ENCODE measurements around the gene SMARCAL1. TPM values are rescaled to one million over a fixed set of nuclear protein-coding genes. Genes with fewer than 3 reads are reported as not detected.

Gene SMARCAL1
- total RNA-seq, 4 donors from 2014 or later, result 13.5 to 28.2 (median 20.6) TPM

- no peak for DNase-seq (ENCODE audit: low spot score in 2 of 2)
- Histone ChIP-seq H3K4me1 (peaks cover 18% of the 10 kb centered on the region), H3K27me3 (peaks cover 87% of the 10 kb centered on the region), H3K9me3 (no peaks in the 10 kb centered on the region), H3K36me3 (no peaks in the 10 kb centered on the region), H3K4me3 (no peak overlapping the region), H3K27ac (no peak overlapping the region)
- 62% methylated on average over 11 of the region's 18 CpGs for WGBS
- TF ChIP-seq, protein P1, sequence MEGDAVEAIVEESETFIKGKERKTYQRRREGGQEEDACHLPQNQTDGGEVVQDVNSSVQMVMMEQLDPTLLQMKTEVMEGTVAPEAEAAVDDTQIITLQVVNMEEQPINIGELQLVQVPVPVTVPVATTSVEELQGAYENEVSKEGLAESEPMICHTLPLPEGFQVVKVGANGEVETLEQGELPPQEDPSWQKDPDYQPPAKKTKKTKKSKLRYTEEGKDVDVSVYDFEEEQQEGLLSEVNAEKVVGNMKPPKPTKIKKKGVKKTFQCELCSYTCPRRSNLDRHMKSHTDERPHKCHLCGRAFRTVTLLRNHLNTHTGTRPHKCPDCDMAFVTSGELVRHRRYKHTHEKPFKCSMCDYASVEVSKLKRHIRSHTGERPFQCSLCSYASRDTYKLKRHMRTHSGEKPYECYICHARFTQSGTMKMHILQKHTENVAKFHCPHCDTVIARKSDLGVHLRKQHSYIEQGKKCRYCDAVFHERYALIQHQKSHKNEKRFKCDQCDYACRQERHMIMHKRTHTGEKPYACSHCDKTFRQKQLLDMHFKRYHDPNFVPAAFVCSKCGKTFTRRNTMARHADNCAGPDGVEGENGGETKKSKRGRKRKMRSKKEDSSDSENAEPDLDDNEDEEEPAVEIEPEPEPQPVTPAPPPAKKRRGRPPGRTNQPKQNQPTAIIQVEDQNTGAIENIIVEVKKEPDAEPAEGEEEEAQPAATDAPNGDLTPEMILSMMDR (IDR thresholded peaks at IDR 0.05), result no peak
- no peak for TF ChIP-seq EP300 (IDR thresholded peaks at IDR 0.05)
- TF ChIP-seq POLR2A (IDR thresholded peaks at IDR 0.05), result no peak
- TF ChIP-seq POLR2AphosphoS5 (IDR thresholded peaks at IDR 0.05), result no peak
These were observed 42.5 kb upstream of the SMARCAL1 start for GRCh38 chr2:216369821-216370220.

- WGBS, result under 1% methylated on average over 23 of the region's 53 CpGs
- peaks cover 18% of the 10 kb centered on the region for H3K4me1 ChIP-seq
- H3K4me3 ChIP-seq, result peak overlapping the region; percentile 22
- no peaks in the 10 kb centered on the region for H3K9me3 ChIP-seq
- H3K36me3 ChIP-seq, result no peaks in the 10 kb centered on the region
- TF ChIP-seq, protein P1 (IDR thresholded peaks at IDR 0.05), result no peak
- TF ChIP-seq EP300 (IDR thresholded peaks at IDR 0.05) (no peak), POLR2AphosphoS5 (IDR thresholded peaks at IDR 0.05) (no peak), POLR2A (IDR thresholded peaks at IDR 0.05) (no peak)
- DNase-seq (ENCODE audit: low spot score in 2 of 2), result no peak
- peaks cover 85% of the 10 kb centered on the region for H3K27me3 ChIP-seq
- H3K27ac ChIP-seq, result no peak overlapping the region
These were observed 41.1 kb upstream of the SMARCAL1 start for GRCh38 chr2:216370961-216371712.

DNA sequence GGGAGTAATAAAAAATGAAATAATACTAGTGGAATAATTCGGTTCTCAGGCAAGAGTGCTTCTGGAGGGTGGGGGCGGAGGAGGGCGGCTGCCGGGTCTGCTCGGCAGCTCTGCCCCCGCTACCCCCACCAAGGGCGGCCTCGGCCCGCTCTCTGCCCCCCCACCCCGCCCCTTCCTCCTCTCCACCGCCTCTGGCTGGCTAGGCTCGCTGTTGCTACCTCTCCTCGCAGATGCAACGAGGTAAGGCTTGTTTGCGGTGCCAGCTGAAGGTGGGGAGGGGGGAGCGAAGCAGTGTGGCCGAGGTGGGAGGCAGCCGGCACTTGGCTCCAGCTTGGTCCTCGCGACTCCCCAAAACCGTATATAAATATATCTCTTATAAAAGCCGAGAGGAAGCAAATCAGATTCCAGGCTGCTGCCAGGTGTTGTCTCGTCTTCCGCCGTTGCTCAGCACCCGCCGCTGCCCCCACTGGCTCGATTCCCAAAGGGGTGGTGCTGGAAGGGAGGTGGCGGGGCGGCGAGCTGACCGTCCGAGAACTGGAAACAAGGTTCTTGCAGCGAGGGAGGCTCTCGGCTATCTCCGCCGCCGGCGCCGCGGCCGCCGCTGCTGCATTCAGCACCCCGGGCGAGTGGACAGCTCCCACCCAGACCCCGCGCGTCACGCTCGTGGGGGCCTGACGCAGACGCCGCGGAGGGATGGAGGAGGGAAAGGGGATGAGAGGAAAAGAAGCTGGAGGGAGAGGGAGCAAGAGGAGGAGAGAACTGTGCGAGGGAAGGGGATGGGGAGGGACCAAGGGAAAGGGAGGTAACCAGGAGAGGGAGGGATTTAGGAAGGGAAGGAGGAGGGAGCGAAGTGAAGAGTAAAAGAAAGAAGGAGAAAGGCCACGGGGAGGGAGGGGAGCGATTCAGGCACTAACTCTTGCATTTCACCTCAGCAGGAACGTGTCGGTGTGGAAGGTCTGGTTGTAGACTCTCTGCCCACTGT, 40.3 kb upstream of the SMARCAL1 start, which contains the start of gene MARCHF4:
MARCHF4 (minus strand) TSS at position 763 of the 982 bp plus-strand sequence. CDS start 2,223 bp downstream, outside the sequence.
- H3K9me3 ChIP-seq, result no peaks in the 10 kb centered on the region
- DNase-seq (ENCODE audit: low spot score in 2 of 2), result peak; percentile 75 to 85
- peak within 1 kb of the TSS; percentile 22 for H3K4me3 ChIP-seq
- no peak for TF ChIP-seq EP300 (IDR thresholded peaks at IDR 0.05)
- peak in 1 of 3 donors; percentile 63 for TF ChIP-seq POLR2AphosphoS5 (IDR thresholded peaks at IDR 0.05)
- no peaks in the 10 kb centered on the region for H3K36me3 ChIP-seq
- H3K4me1 ChIP-seq, result peaks cover 18% of the 10 kb centered on the region
- H3K27me3 ChIP-seq, result peaks cover 77% of the 10 kb centered on the region
- 2% methylated on average over 53 of the region's 60 CpGs for WGBS
- H3K27ac ChIP-seq, result no peak within 1 kb of the TSS

- TF ChIP-seq, protein P1 (IDR thresholded peaks at IDR 0.05), result no peak
- TF ChIP-seq EP300 (IDR thresholded peaks at IDR 0.05) (no peak), POLR2AphosphoS5 (IDR thresholded peaks at IDR 0.05) (no peak)
- no peak for DNase-seq (ENCODE audit: low spot score in 2 of 2)
- peaks cover 18% of the 10 kb centered on the region for H3K4me1 ChIP-seq
- no peaks in the 10 kb centered on the region for H3K9me3 ChIP-seq
- no peaks in the 10 kb centered on the region for H3K36me3 ChIP-seq
- H3K27me3 ChIP-seq, result peaks cover 73% of the 10 kb centered on the region
- no peak overlapping the region for H3K27ac ChIP-seq
- H3K4me3 ChIP-seq, result no peak overlapping the region
- WGBS, result 33% methylated on average over 6 of the region's 6 CpGs
These were observed 39.5 kb upstream of the SMARCAL1 start for GRCh38 chr2:216372761-216373291.

DNA sequence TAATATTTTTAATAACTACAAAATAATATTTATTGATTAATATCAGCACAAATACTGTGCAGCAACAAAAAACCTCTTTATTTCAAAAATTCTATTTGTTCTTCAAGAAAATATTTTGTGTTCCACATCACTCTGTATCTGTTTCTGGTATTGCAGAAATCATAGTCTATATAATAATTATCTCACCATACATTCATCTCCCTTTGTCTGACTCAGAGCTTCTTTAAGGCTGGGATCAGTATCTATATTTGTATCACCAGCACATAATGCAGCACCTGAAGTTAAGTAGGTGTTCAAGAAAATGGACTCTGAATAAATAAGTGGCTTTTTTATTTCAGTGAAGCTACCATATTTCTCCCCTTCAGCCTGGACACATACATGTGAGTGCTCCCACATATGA, 38.4 kb upstream of the SMARCAL1 start:
- no peak for DNase-seq (ENCODE audit: low spot score in 2 of 2)

More for the DNA sequence above, 38.4 kb upstream of the SMARCAL1 start:
- no peaks in the 10 kb centered on the region for H3K36me3 ChIP-seq
- H3K27ac ChIP-seq, result no peak overlapping the region
- H3K27me3 ChIP-seq, result peaks cover 62% of the 10 kb centered on the region
- TF ChIP-seq EP300 (IDR thresholded peaks at IDR 0.05) (no peak), POLR2A (IDR thresholded peaks at IDR 0.05) (no peak), POLR2AphosphoS5 (IDR thresholded peaks at IDR 0.05) (no peak)
- TF ChIP-seq, protein P1 (IDR thresholded peaks at IDR 0.05), result no peak
- no peak overlapping the region for H3K4me3 ChIP-seq
- no peaks in the 10 kb centered on the region for H3K9me3 ChIP-seq
- H3K4me1 ChIP-seq, result peaks cover 18% of the 10 kb centered on the region
